Natural killer cell (primary cell): Measurements from ENCODE around the gene SERBP1. TPM values are rescaled to one million over a fixed set of nuclear protein-coding genes. Genes with fewer than 3 reads are reported as not detected.
A peak's percentile ranks its signal among the peaks of the same experiment; 100 is the strongest.
"Not testable (repeated sequence)": the region's sequence is repeated elsewhere in the genome, so short reads cannot be mapped to it uniquely, and the experiment has no call there.

ENCODE experiments used
- ATAC-seq, 3 donors: fragments of 150-1000 bp in 2 of 3; fragments of 200-7000 bp in 1 of 3; cut with Tn5 transposase; 1 replicate in 1 of 3; 2 replicates in 2 of 3; pipeline ENCODE4 v1.10.0; 2021; ENCODE audit warnings: mild to moderate bottlenecking in 2 of 3, moderate library complexity in 2 of 3
- DNase-seq, 2 donors: peaks; one replicate each; pipeline versions ENCODE4 v3.0.0 to v3.0.0-alpha.2; 2013 to 2021; ENCODE audit warnings: mixed read lengths in 1 of 2
- H3K27ac ChIP-seq: one replicate; pipeline ENCODE4 v1.5.1; 2013; ENCODE audit warnings: mild to moderate bottlenecking, low read length
- H3K27me3 ChIP-seq: one replicate; pipeline ENCODE4 v1.6.1; 2013; ENCODE audit warnings: low read length; ENCODE audit not compliant: control insufficient read depth, insufficient read depth
- H3K36me3 ChIP-seq: one replicate; pipeline ENCODE4 v1.6.1; 2013; ENCODE audit warnings: low read length; ENCODE audit not compliant: control insufficient read depth, insufficient read depth
- H3K4me1 ChIP-seq: one replicate; pipeline ENCODE4 v1.6.1; 2013; ENCODE audit warnings: low read length; ENCODE audit not compliant: control insufficient read depth, insufficient read depth
- H3K4me3 ChIP-seq: one replicate; pipeline ENCODE4 v1.5.1; 2013; ENCODE audit warnings: low read length
- H3K9me3 ChIP-seq: one replicate; pipeline ENCODE4 v1.6.1; 2013; ENCODE audit warnings: low read length; ENCODE audit not compliant: control insufficient read depth, insufficient read depth
- H3K27ac Mint-ChIP-seq, 2 donors: one replicate each; pipeline ENCODE4 v1.8.0; 2022; ENCODE audit warnings: mild to moderate bottlenecking in 2 of 2, mixed read lengths in 2 of 2, moderate library complexity in 1 of 2
- H3K27me3 Mint-ChIP-seq, 2 donors: one replicate each; pipeline ENCODE4 v1.8.0; 2022; ENCODE audit warnings: low read depth in 2 of 2, mixed read lengths in 2 of 2
- H3K36me3 Mint-ChIP-seq: one replicate; pipeline ENCODE4 v1.8.0; 2022; ENCODE audit warnings: mixed read lengths
- H3K4me1 Mint-ChIP-seq, 2 donors: one replicate each; pipeline ENCODE4 v1.8.0; 2022; ENCODE audit warnings: mixed read lengths in 2 of 2
- H3K4me3 Mint-ChIP-seq: one replicate; pipeline ENCODE4 v1.8.0; 2022; ENCODE audit warnings: mild to moderate bottlenecking, moderate library complexity, mixed read lengths
- H3K9me3 Mint-ChIP-seq, 2 donors: one replicate each; pipeline ENCODE4 v1.8.0; 2022; ENCODE audit warnings: mixed read lengths in 2 of 2
- WGBS: methylation state at CpG from one replicate; pipeline ENCODE4 v1.1.7; 2013; ENCODE audit warnings: missing lambda C conversion rate; ENCODE audit not compliant: insufficient coverage; 5-methylcytosine and 5-hydroxymethylcytosine counted together
- intact Hi-C: fragments of 100-400 bp; cut with micrococcal nuclease; formaldehyde crosslinking; loops from one replicate; pipeline ENCODE4 v1.14.2; 2022
- total RNA-seq, 4 donors: library from RNA; stranded (reverse); fragments of 120-200 nt in 1 of 4; gene quantifications; one replicate each; pipeline versions ENCODE4 v1.2.3 to v1.2.4, GENCODE V29; 2013 to 2022
- TF ChIP-seq, protein P1 (sequence below): fragments of 200-600 bp; IDR thresholded peaks from one replicate; pipeline ENCODE4 v1.8.0; 2022; ENCODE audit warnings: antibody characterized with exemption

Gene SERBP1
- total RNA-seq, 3 donors from 2014 or later (not counting 1 experiment from before 2014, with no cell fraction given) = 137 to 183 (median 149) TPM

DNA sequence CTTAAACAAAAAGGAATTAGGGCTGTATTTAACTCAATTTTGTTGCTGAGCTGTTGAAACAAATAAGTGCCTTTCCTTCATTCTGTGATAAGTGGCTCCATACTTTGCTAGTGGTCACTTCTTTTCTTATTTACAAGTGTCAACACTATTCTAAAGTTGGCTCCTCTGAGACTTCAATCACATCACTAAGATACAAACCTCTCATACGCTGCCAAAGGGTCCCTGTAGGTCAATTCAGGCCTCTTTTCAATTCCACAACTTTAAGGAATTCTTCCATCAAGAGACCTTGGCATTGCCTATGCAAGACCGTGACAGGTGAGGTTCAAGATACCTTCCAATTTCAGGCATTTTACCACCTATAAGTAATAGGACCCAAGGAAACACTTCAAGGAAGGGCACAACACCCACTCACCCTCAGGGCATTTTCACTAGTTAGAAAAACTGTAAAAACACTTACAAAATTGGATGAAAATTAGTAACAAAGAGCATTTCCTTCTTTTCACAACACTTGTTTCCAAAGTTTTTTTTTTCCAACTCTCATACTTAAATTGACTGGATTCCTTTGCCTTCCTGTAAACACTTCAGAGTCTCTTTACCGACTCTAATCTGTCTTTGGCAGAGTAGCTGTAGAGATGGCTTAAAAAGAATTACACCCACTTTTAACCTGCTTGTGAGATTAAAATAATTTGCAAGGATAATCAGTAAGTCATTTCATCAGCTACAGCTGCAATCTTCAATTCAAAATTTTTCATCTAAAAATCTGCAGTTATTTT, 24.5 kb downstream of the SERBP1 start:
- Mint-ChIP-seq H3K27me3 (no peaks in the 10 kb centered on the region), H3K9me3 (no peaks in the 10 kb centered on the region), H3K4me3 (no peak overlapping the region), H3K36me3 (no peaks in the 10 kb centered on the region), H3K27ac (peak overlapping the region; percentile 61 to 78), H3K4me1 (peaks cover 14 to 15% of the 10 kb centered on the region in 2 donors)
- intact Hi-C loops = no loop called here
- Histone ChIP-seq H3K27me3 (no peaks in the 10 kb centered on the region), H3K36me3 (peaks cover 11% of the 10 kb centered on the region), H3K9me3 (no peaks in the 10 kb centered on the region), H3K4me1 (peaks cover 3% of the 10 kb centered on the region), H3K27ac (no peak overlapping the region), H3K4me3 (no peak overlapping the region)
- no peak for ATAC-seq
- DNase-seq = no peak
- 91% methylated on average over 2 of the region's 3 CpGs for WGBS
- TF ChIP-seq, protein P1, sequence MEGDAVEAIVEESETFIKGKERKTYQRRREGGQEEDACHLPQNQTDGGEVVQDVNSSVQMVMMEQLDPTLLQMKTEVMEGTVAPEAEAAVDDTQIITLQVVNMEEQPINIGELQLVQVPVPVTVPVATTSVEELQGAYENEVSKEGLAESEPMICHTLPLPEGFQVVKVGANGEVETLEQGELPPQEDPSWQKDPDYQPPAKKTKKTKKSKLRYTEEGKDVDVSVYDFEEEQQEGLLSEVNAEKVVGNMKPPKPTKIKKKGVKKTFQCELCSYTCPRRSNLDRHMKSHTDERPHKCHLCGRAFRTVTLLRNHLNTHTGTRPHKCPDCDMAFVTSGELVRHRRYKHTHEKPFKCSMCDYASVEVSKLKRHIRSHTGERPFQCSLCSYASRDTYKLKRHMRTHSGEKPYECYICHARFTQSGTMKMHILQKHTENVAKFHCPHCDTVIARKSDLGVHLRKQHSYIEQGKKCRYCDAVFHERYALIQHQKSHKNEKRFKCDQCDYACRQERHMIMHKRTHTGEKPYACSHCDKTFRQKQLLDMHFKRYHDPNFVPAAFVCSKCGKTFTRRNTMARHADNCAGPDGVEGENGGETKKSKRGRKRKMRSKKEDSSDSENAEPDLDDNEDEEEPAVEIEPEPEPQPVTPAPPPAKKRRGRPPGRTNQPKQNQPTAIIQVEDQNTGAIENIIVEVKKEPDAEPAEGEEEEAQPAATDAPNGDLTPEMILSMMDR = no peak

GRCh38 chr1:67404212-67404620, 26.0 kb downstream of the SERBP1 start:
- H3K36me3 Mint-ChIP-seq = no peaks in the 10 kb centered on the region
- Histone ChIP-seq H3K4me3 (no peak overlapping the region), H3K36me3 (no peaks in the 10 kb centered on the region), H3K27me3 (no peaks in the 10 kb centered on the region), H3K9me3 (no peaks in the 10 kb centered on the region), H3K4me1 (peaks cover 3% of the 10 kb centered on the region), H3K27ac (no peak overlapping the region)
- H3K4me3 Mint-ChIP-seq = no peak overlapping the region
- no peaks in the 10 kb centered on the region for H3K27me3 Mint-ChIP-seq
- ATAC-seq = no peak
- TF ChIP-seq, protein P1 = no peak
- WGBS = 86% methylated on average over 5 of the region's 5 CpGs
- peak overlapping the region; percentile 9 to 78 for H3K27ac Mint-ChIP-seq
- H3K4me1 Mint-ChIP-seq = peaks cover under 1 to 12% of the 10 kb centered on the region in 2 donors
- H3K9me3 Mint-ChIP-seq = no peaks in the 10 kb centered on the region
- intact Hi-C loops = no loop called here
- DNase-seq = no peak

DNA sequence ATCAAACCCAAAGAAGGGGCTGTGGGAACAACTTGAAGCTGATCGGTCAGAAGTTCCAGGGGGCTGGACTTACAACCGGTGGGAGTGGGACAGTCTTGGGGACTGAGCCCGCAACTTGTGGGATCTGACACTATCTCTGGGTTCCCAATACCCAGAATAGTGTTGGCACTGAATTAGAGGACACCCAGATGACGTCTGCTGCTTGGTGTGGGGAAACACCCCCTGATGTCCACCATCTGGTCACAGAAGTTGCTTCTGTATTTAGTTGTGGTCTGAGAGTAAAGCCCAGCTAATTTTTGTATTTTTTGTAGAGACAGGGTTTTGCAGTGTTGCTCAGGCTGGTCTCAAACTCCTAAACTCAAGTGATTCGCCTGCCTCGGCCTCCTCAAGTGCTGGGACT, 28.8 kb downstream of the SERBP1 start:
- Histone ChIP-seq H3K4me3 (no peak overlapping the region), H3K36me3 (peaks cover 11% of the 10 kb centered on the region), H3K27ac (no peak overlapping the region), H3K4me1 (no peaks in the 10 kb centered on the region), H3K27me3 (no peaks in the 10 kb centered on the region), H3K9me3 (no peaks in the 10 kb centered on the region)
- Mint-ChIP-seq H3K27ac (no peak overlapping the region), H3K27me3 (no peaks in the 10 kb centered on the region), H3K4me1 (peaks cover 0 to 5% of the 10 kb centered on the region in 2 donors), H3K9me3 (no peaks in the 10 kb centered on the region), H3K36me3 (peaks cover 13% of the 10 kb centered on the region), H3K4me3 (no peak overlapping the region)
- ATAC-seq = no peak
- intact Hi-C loops = no loop called here
- no peak for DNase-seq
- TF ChIP-seq, protein P1 = no peak
- WGBS = 93% methylated on average over 6 of the region's 6 CpGs

DNA sequence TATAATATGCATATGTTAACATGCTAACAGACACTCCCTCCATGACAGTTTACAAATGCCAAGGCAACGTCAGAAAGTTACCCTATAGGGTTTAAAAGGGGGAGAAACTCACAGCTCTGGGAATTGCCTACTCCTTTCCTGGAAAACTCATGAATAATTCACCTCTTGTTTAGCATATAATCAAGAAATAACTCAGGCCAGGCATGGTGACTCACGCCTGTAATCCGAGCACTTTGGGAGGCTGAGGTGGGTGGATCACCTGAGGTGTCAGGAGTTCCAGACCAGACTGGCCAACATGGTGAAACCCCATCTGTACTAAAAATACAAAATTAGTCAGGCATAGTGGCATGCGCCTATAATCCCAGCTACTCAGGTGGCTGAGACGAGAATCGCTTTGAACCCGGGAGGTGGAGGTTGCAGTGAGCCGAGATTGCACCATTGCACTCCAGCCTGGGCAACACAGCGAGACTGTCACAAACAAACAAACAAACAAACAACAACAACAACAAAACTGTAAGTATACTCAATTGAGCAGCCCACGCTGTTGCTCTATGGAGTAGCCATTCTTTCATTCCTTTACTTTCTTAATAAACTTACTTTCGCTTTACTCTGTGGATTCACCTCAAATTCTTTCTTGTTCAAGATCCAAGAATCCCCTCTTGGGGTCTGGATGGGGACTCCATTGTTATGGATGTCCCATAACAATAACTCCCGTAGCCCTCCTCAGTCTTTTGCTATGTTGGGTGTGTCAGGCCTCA, 30.0 kb downstream of the SERBP1 start:
- H3K9me3 ChIP-seq, H3K9me3 Mint-ChIP-seq, H3K4me1 Mint-ChIP-seq, H3K27me3 Mint-ChIP-seq, H3K27ac ChIP-seq, H3K27me3 ChIP-seq, DNase-seq, H3K4me1 ChIP-seq, H3K27ac Mint-ChIP-seq, H3K4me3 ChIP-seq, H3K4me3 Mint-ChIP-seq, intact Hi-C loops, ATAC-seq: not testable (repeated sequence)
- peaks cover 23% of the 10 kb centered on the region for H3K36me3 ChIP-seq
- peaks cover 13% of the 10 kb centered on the region for H3K36me3 Mint-ChIP-seq
- WGBS = 87% methylated on average over 11 of the region's 12 CpGs
